HUES48 (cell line): ENCODE data around the gene ADAMTS5.

Experiments used
- H3K27ac ChIP-seq: one replicate; pipeline ENCODE4 v1.7.0; 2013; ENCODE audit warnings: low read depth, low read length, inconsistent platforms
- H3K27me3 ChIP-seq: 2 replicates; pipeline ENCODE4 v1.6.1; 2013; ENCODE audit warnings: mild to moderate bottlenecking, low read length; ENCODE audit not compliant: control insufficient read depth, insufficient read depth
- H3K36me3 ChIP-seq: 2 replicates; pipeline ENCODE4 v1.6.1; 2013; ENCODE audit warnings: low read length; ENCODE audit not compliant: control insufficient read depth, insufficient read depth
- H3K4me1 ChIP-seq: 2 replicates; pipeline ENCODE4 v1.6.1; 2013; ENCODE audit warnings: mild to moderate bottlenecking, low read length; ENCODE audit not compliant: control insufficient read depth, insufficient read depth
- H3K4me3 ChIP-seq: 2 replicates; pipeline ENCODE4 v1.5.1; 2013; ENCODE audit warnings: mild to moderate bottlenecking, low read depth, low read length
- H3K9ac ChIP-seq: 2 replicates; pipeline ENCODE4 v1.6.1; 2013; ENCODE audit warnings: mild to moderate bottlenecking, low read depth, low read length, moderate library complexity
- H3K9me3 ChIP-seq: 2 replicates; pipeline ENCODE4 v1.6.1; 2013; ENCODE audit warnings: low read length; ENCODE audit not compliant: control insufficient read depth, insufficient read depth

ADAMTS5 gene

GRCh38 chr21:26967062-26967913, at the start of gene ADAMTS5:
Gene ADAMTS5 (minus strand): TSS chr21:26967088. CDS start chr21:26966391, 697 bp downstream.
- Histone ChIP-seq H3K4me1 (peaks cover 25% of the 10 kb centered on the region), H3K36me3 (no peaks in the 10 kb centered on the region), H3K4me3 (peak within 1 kb of the TSS; percentile 74), H3K9ac (peak within 1 kb of the TSS; percentile 51), H3K27ac (peak within 1 kb of the TSS; percentile 18), H3K27me3 (peaks cover 66% of the 10 kb centered on the region), H3K9me3 (no peaks in the 10 kb centered on the region)

GRCh38 chr21:27001526-27001925, 34.6 kb upstream of the ADAMTS5 start:
- Histone ChIP-seq H3K9ac (no peak overlapping the region), H3K27me3 (no peaks in the 10 kb centered on the region), H3K9me3 (no peaks in the 10 kb centered on the region), H3K36me3 (no peaks in the 10 kb centered on the region), H3K27ac (no peak overlapping the region), H3K4me1 (no peaks in the 10 kb centered on the region), H3K4me3 (no peak overlapping the region)

- Histone ChIP-seq H3K27ac (no peak overlapping the region), H3K4me1 (no peaks in the 10 kb centered on the region), H3K4me3 (no peak overlapping the region), H3K9me3 (no peaks in the 10 kb centered on the region; the same call in 1 of the 2 replicates), H3K9ac (no peak overlapping the region), H3K27me3 (no peaks in the 10 kb centered on the region), H3K36me3 (no peaks in the 10 kb centered on the region)
Measured at GRCh38 chr21:26983576-26983975, 16.7 kb upstream of the ADAMTS5 start.

- no peak overlapping the region for H3K9ac ChIP-seq
- H3K36me3 ChIP-seq, result no peaks in the 10 kb centered on the region
- no peak overlapping the region for H3K4me3 ChIP-seq
- no peaks in the 10 kb centered on the region for H3K27me3 ChIP-seq
- no peaks in the 10 kb centered on the region; the same call in 1 of the 2 replicates for H3K9me3 ChIP-seq
- H3K27ac ChIP-seq, result no peak overlapping the region
- H3K4me1 ChIP-seq, result no peaks in the 10 kb centered on the region
Measured at GRCh38 chr21:26982767-26983166, 15.9 kb upstream of the ADAMTS5 start.

GRCh38 chr21:26977746-26978145, 10.9 kb upstream of the ADAMTS5 start:
- H3K27ac ChIP-seq, result no peak overlapping the region
- no peak overlapping the region for H3K4me3 ChIP-seq
- H3K9ac ChIP-seq, result no peak overlapping the region
- no peaks in the 10 kb centered on the region for H3K27me3 ChIP-seq
- H3K9me3 ChIP-seq, result no peaks in the 10 kb centered on the region; the same call in 1 of the 2 replicates
- H3K36me3 ChIP-seq, result no peaks in the 10 kb centered on the region
- H3K4me1 ChIP-seq, result no peaks in the 10 kb centered on the region

- Histone ChIP-seq H3K4me1 (peaks cover 4% of the 10 kb centered on the region), H3K27me3 (peaks cover 19% of the 10 kb centered on the region), H3K9me3 (no peaks in the 10 kb centered on the region)
Measured at GRCh38 chr21:26973226-26973625, 6.3 kb upstream of the ADAMTS5 start.

GRCh38 chr21:26972192-26972591, 5.3 kb upstream of the ADAMTS5 start:
- H3K4me1 ChIP-seq, result peaks cover 11% of the 10 kb centered on the region
- H3K27ac ChIP-seq, result no peak overlapping the region
- no peaks in the 10 kb centered on the region for H3K36me3 ChIP-seq
- H3K4me3 ChIP-seq, result no peak overlapping the region
- H3K9me3 ChIP-seq, result no peaks in the 10 kb centered on the region
- peaks cover 30% of the 10 kb centered on the region for H3K27me3 ChIP-seq
- H3K9ac ChIP-seq, result no peak overlapping the region

More at GRCh38 chr21:26973226-26973625, 6.3 kb upstream of the ADAMTS5 start:
- Histone ChIP-seq H3K27ac (no peak overlapping the region), H3K9ac (no peak overlapping the region), H3K4me3 (no peak overlapping the region), H3K36me3 (no peaks in the 10 kb centered on the region)

- Histone ChIP-seq H3K4me1 (peaks cover 13% of the 10 kb centered on the region), H3K27me3 (peaks cover 50% of the 10 kb centered on the region), H3K4me3 (no peak overlapping the region), H3K9me3 (no peaks in the 10 kb centered on the region), H3K9ac (no peak overlapping the region), H3K36me3 (no peaks in the 10 kb centered on the region), H3K27ac (no peak overlapping the region)
Measured at GRCh38 chr21:26969971-26970725, 3.3 kb upstream of the ADAMTS5 start.

- Histone ChIP-seq H3K9me3 (no peaks in the 10 kb centered on the region), H3K9ac (peak overlapping the region; percentile 51), H3K27me3 (peaks cover 65% of the 10 kb centered on the region), H3K4me3 (peak overlapping the region; percentile 74), H3K36me3 (no peaks in the 10 kb centered on the region), H3K4me1 (peaks cover 25% of the 10 kb centered on the region), H3K27ac (no peak overlapping the region)
Measured at GRCh38 chr21:26966649-26967061, 233 bp downstream of the ADAMTS5 start.

GRCh38 chr21:26965907-26966581, 844 bp downstream of the ADAMTS5 start:
- peaks cover 25% of the 10 kb centered on the region for H3K4me1 ChIP-seq
- H3K27me3 ChIP-seq, result peaks cover 65% of the 10 kb centered on the region
- H3K9me3 ChIP-seq, result no peaks in the 10 kb centered on the region
- no peak overlapping the region for H3K27ac ChIP-seq
- no peaks in the 10 kb centered on the region for H3K36me3 ChIP-seq
- peak overlapping the region; percentile 74 for H3K4me3 ChIP-seq
- H3K9ac ChIP-seq, result no peak overlapping the region; the same call in 1 of the 2 replicates
